Breast epithelium (tissue), 3 donors: Measurements from ENCODE around the gene NAP1L1.

ENCODE experiments used
- CTCF ChIP-seq, 3 donors: fragments of 450-650 bp; IDR thresholded peaks; one replicate each; pipeline ENCODE4 v1.5.1; 2016 to 2017; ENCODE audit warnings: antibody characterized with exemption in 3 of 3, mild to moderate bottlenecking in 3 of 3, moderate library complexity in 3 of 3
- POLR2AphosphoS5 ChIP-seq, 3 donors: sonication (generic); formaldehyde crosslinking; IDR thresholded peaks; one replicate each; pipeline ENCODE4 v1.6.1; 2017; ENCODE audit warnings: antibody characterized with exemption in 3 of 3

- TF ChIP-seq CTCF (IDR thresholded peaks at IDR 0.05) (no peak), POLR2AphosphoS5 (IDR thresholded peaks at IDR 0.05) (no peak)
These were observed 29.1 kb downstream of the NAP1L1 start for GRCh38 chr12:76055393-76055792.
